H1 (cell line): ENCODE measurements around the gene GPR157. TPM values are rescaled to one million over a fixed set of nuclear protein-coding genes. Genes with fewer than 3 reads are reported as not detected.

Experiments
- CTCF ChIA-PET: fragments of 300-600 bp; sonication (Branson Sonifier 250); formaldehyde crosslinking; loops from one replicate; lab custom pipeline; 2021; ENCODE audit not compliant: partially characterized antibody; lab: Charles Lee
- POLR2A ChIA-PET: fragments of 300-600 bp; sonication (Branson Sonifier 250); formaldehyde crosslinking; loops from one replicate; lab custom pipeline; 2021; ENCODE audit warnings: inconsistent platforms; ENCODE audit not compliant: partially characterized antibody; lab: Charles Lee
- DNase-seq, 2 experiments: peaks; one replicate each; pipeline versions ENCODE4 v3.0.0 to v3.0.0-alpha.2; 2010 to 2022; ENCODE audit warnings: low spot score in 2 of 2, low read depth in 1 of 2, mixed read lengths in 1 of 2
- FAIRE-seq: peaks from 2 replicates; lab custom pipeline; 2011; peaks lifted over from hg19 to GRCh38; lab: Jason Lieb, UNC
- H2AFZ ChIP-seq: 2 replicates; pipeline ENCODE4 v1.8.1; 2012; ENCODE audit warnings: low read length, inconsistent platforms
- H2AK5ac ChIP-seq: 2 replicates; pipeline ENCODE4 v1.6.1; 2013; ENCODE audit warnings: low read depth, low read length
- H2BK120ac ChIP-seq: replicated peaks from 2 replicates; pipeline ENCODE3; 2013; ENCODE audit warnings: low read depth, low read length, inconsistent platforms
- H2BK12ac ChIP-seq: 2 replicates; pipeline ENCODE4 v1.6.1; 2013; ENCODE audit warnings: low read depth, low read length
- H2BK15ac ChIP-seq: 2 replicates; pipeline ENCODE4 v1.6.1; 2013; ENCODE audit warnings: low read length
- H2BK20ac ChIP-seq: 2 replicates; pipeline ENCODE4 v1.6.1; 2013; ENCODE audit warnings: low read length
- H2BK5ac ChIP-seq: 2 replicates; pipeline ENCODE4 v1.6.1; 2013; ENCODE audit warnings: low read depth, low read length
- H3K14ac ChIP-seq: 2 replicates; pipeline ENCODE4 v1.6.1; 2013; ENCODE audit warnings: inconsistent platforms; ENCODE audit not compliant: insufficient read length
- H3K18ac ChIP-seq: 2 replicates; pipeline ENCODE4 v1.6.1; 2013; ENCODE audit warnings: low read length; ENCODE audit errors: extremely low read depth
- H3K23ac ChIP-seq: 2 replicates; pipeline ENCODE4 v1.6.1; 2013; ENCODE audit warnings: inconsistent platforms; ENCODE audit not compliant: insufficient read length
- H3K23me2 ChIP-seq: 2 replicates; pipeline ENCODE4 v1.6.1; 2013; ENCODE audit warnings: low read depth, low read length
- H3K27ac ChIP-seq: 2 replicates; pipeline ENCODE4 v1.6.1; 2011; ENCODE audit warnings: low read depth, low read length, inconsistent platforms
- H3K27me3 ChIP-seq, 4 experiments: replicated peaks in 1 of 4; 1 replicate in 1 of 4; 2 replicates in 3 of 4; pipeline versions ENCODE4 v1.6.1 to v1.8.1; 2011 to 2013; ENCODE audit warnings: low read length in 3 of 4, mild to moderate bottlenecking in 3 of 4, inconsistent platforms in 2 of 4, mixed read lengths in 2 of 4, moderate library complexity in 1 of 4; ENCODE audit not compliant: control insufficient read depth in 3 of 4, insufficient read depth in 3 of 4; ENCODE audit errors: extremely low read depth in 1 of 4
- H3K36me3 ChIP-seq, 4 experiments: 2 replicates each; pipeline versions ENCODE4 v1.6.1 to v1.8.1; 2011 to 2013; ENCODE audit warnings: mild to moderate bottlenecking in 4 of 4, low read length in 3 of 4, moderate library complexity in 2 of 4, control low read depth in 1 of 4, inconsistent platforms in 1 of 4; ENCODE audit not compliant: insufficient read depth in 4 of 4, control insufficient read depth in 2 of 4
- H3K4ac ChIP-seq: replicated peaks from 2 replicates; pipeline ENCODE3; 2013; ENCODE audit warnings: low read length, low read depth, mixed read lengths, inconsistent platforms; ENCODE audit not compliant: insufficient read length
- H3K4me1 ChIP-seq, 4 experiments: replicated peaks in 1 of 4; 1 replicate in 1 of 4; 2 replicates in 3 of 4; pipeline versions ENCODE4 v1.6.1 to v1.8.1; 2011 to 2013; ENCODE audit warnings: low read length in 3 of 4, inconsistent platforms in 2 of 4, mixed read lengths in 1 of 4; ENCODE audit not compliant: insufficient read depth in 4 of 4, control insufficient read depth in 3 of 4
- H3K4me2 ChIP-seq, 2 experiments: 2 replicates each; pipeline versions ENCODE4 v1.6.1 to v1.8.1; 2011 to 2013; ENCODE audit warnings: low read depth in 2 of 2, low read length in 2 of 2, control low read depth in 1 of 2, inconsistent platforms in 1 of 2, mild to moderate bottlenecking in 1 of 2; ENCODE audit not compliant: insufficient read depth in 1 of 2
- H3K4me3 ChIP-seq, 4 experiments: fragments of 200-600, 300-600 bp in 1 of 4; sonication (generic), shearing (Covaris generic), sonication (Bioruptor Twin) in 1 of 4; 2 replicates each; pipeline versions ENCODE4 v1.5.1 to v1.8.1; 2011 to 2016; ENCODE audit warnings: low read length in 4 of 4, low read depth in 3 of 4, control low read depth in 2 of 4, inconsistent platforms in 2 of 4, mild to moderate bottlenecking in 2 of 4, mixed read lengths in 1 of 4, moderate library complexity in 1 of 4; ENCODE audit not compliant: insufficient read depth in 2 of 4; ENCODE audit errors: extremely low read depth in 1 of 4
- H3K56ac ChIP-seq: replicated peaks from 2 replicates; pipeline ENCODE3; 2013; ENCODE audit warnings: low read depth, mild to moderate bottlenecking, mixed read lengths, low read length, inconsistent platforms; ENCODE audit not compliant: insufficient read length
- H3K79me1 ChIP-seq: 2 replicates; pipeline ENCODE4 v1.6.1; 2013; ENCODE audit warnings: low read depth, low read length, control low read depth
- H3K79me2 ChIP-seq, 2 experiments: 2 replicates each; pipeline versions ENCODE4 v1.6.1 to v1.8.1; 2012 to 2013; ENCODE audit warnings: low read length in 2 of 2, mild to moderate bottlenecking in 2 of 2, inconsistent platforms in 1 of 2; ENCODE audit not compliant: insufficient read depth in 2 of 2, control insufficient read depth in 1 of 2
- H3K9ac ChIP-seq, 4 experiments: replicated peaks in 1 of 4; 1 replicate in 1 of 4; 2 replicates in 3 of 4; pipeline versions ENCODE4 v1.6.1 to v1.8.1; 2011 to 2013; ENCODE audit warnings: low read depth in 3 of 4, low read length in 3 of 4, control low read depth in 2 of 4, mild to moderate bottlenecking in 2 of 4, moderate library complexity in 2 of 4, inconsistent platforms in 1 of 4; ENCODE audit errors: extremely low read depth in 1 of 4
- H3K9me3 ChIP-seq, 2 experiments: 2 replicates each; pipeline versions ENCODE4 v1.6.1 to v1.8.1; 2012 to 2013; ENCODE audit warnings: mild to moderate bottlenecking in 2 of 2, moderate library complexity in 2 of 2, control low read depth in 1 of 2, inconsistent platforms in 1 of 2, low read depth in 1 of 2, low read length in 1 of 2, mixed read lengths in 1 of 2; ENCODE audit not compliant: insufficient read depth in 2 of 2
- H4K20me1 ChIP-seq, 2 experiments: replicated peaks in 1 of 2; 2 replicates each; pipeline versions ENCODE3 to v1.8.1; 2011 to 2013; ENCODE audit warnings: inconsistent platforms in 2 of 2, low read length in 2 of 2, mild to moderate bottlenecking in 1 of 2; ENCODE audit not compliant: insufficient read depth in 2 of 2, control insufficient read depth in 1 of 2
- H4K5ac ChIP-seq: 2 replicates; pipeline ENCODE4 v1.6.1; 2013; ENCODE audit warnings: low read length, low read depth, mixed read lengths, inconsistent platforms; ENCODE audit not compliant: insufficient read length
- H4K8ac ChIP-seq: 2 replicates; pipeline ENCODE4 v1.8.0; 2013; ENCODE audit warnings: mild to moderate bottlenecking, moderate library complexity, low read length, inconsistent platforms; ENCODE audit not compliant: insufficient read depth; ENCODE audit errors: extremely low read depth
- H4K91ac ChIP-seq: replicated peaks from 2 replicates; pipeline ENCODE3; 2013; ENCODE audit warnings: low read length, mixed read lengths, inconsistent platforms; ENCODE audit not compliant: insufficient read length
- CBX8 ChIP-seq: fragments of 300-800, 300-1000 bp; sonication (generic); IDR thresholded peaks from 2 replicates; pipeline ENCODE4 v1.7.1; 2016; ENCODE audit warnings: low read depth, low read length, borderline replicate concordance
- CHD2 ChIP-seq: IDR thresholded peaks from 2 replicates; pipeline ENCODE4 v1.6.1; 2012; ENCODE audit warnings: low read length, improper control_type of control experiment
- MAFK ChIP-seq: IDR thresholded peaks from 2 replicates; pipeline ENCODE4 v1.6.1; 2012; ENCODE audit warnings: low read depth, mild to moderate bottlenecking, improper control_type of control experiment, low read length
- POLR2A ChIP-seq, 2 experiments: IDR thresholded peaks; 1 replicate in 1 of 2; 2 replicates in 1 of 2; pipeline ENCODE4 v1.6.1; 2011; ENCODE audit warnings: low read depth in 2 of 2, low read length in 2 of 2, mild to moderate bottlenecking in 2 of 2; ENCODE audit errors: control extremely low read depth in 1 of 2
- POU5F1 ChIP-seq: IDR thresholded peaks from 2 replicates; pipeline ENCODE4 v1.6.1; 2011; ENCODE audit warnings: low read depth, mild to moderate bottlenecking, low read length, moderate library complexity
- RXRA ChIP-seq: IDR thresholded peaks from 2 replicates; pipeline ENCODE4 v1.6.1; 2011; ENCODE audit warnings: low read depth, mild to moderate bottlenecking, low read length, moderate library complexity; ENCODE audit not compliant: insufficient read depth
- SIN3A ChIP-seq, 2 experiments: IDR thresholded peaks in 1 of 2; conservative IDR thresholded peaks in 1 of 2; 2 replicates each; pipeline ENCODE4 v1.6.1; 2011 to 2012; ENCODE audit warnings: low read length in 2 of 2, improper control_type of control experiment in 1 of 2, low read depth in 1 of 2, mild to moderate bottlenecking in 1 of 2
- SIX5 ChIP-seq: IDR thresholded peaks from 2 replicates; pipeline ENCODE4 v1.6.1; 2011; ENCODE audit warnings: mild to moderate bottlenecking, low read depth, low read length
- TAF1 ChIP-seq: IDR thresholded peaks from 2 replicates; pipeline ENCODE4 v1.6.1; 2011; ENCODE audit warnings: mild to moderate bottlenecking, low read depth, low read length
- WGBS, 2 experiments: shearing (Covaris generic) in 1 of 2; methylation state at CpG; one replicate each; pipeline versions ENCODE4 v1.1.6 to v1.1.7; 2013 to 2015; ENCODE audit warnings: low lambda C conversion rate in 2 of 2, mixed read lengths in 2 of 2, inconsistent platforms in 1 of 2, low coverage in 1 of 2, missing lambda C conversion rate in 1 of 2; ENCODE audit not compliant: insufficient replicate concordance in 2 of 2, insufficient coverage in 1 of 2, insufficient read length in 1 of 2; ENCODE audit errors: extremely low coverage in 1 of 2, missing lambda C conversion rate in 1 of 2; 5-methylcytosine and 5-hydroxymethylcytosine counted together
- polyA plus RNA-seq, 7 experiments: library from polyadenylated mRNA; depleted of rRNA in 3 of 7; stranded (reverse) in 5 of 7; unstranded in 2 of 7; fragments of >200 nt in 5 of 7; fragments of 200-250 nt in 2 of 7; gene quantifications; 1 replicate in 5 of 7; 2 replicates in 1 of 7; 4 replicates in 1 of 7; pipeline versions ENCODE4 v1.2.1 to v1.2.3, GENCODE V29; 2011 to 2013; ENCODE audit warnings: missing spikeins in 2 of 7, mixed read lengths in 2 of 7
- total RNA-seq: library from RNA; stranded (reverse); fragmentation: NEBNext Ultra II Directional; extraction: Animal tissue kit (Norgen Biotek cat#: 25700); gene quantifications from 2 replicates; pipeline ENCODE4 v1.2.1, GENCODE V29; 2021
- TF ChIP-seq, protein P1 (sequence below): IDR thresholded peaks from 2 replicates; pipeline ENCODE4 v1.6.1; 2012; ENCODE audit warnings: inconsistent platforms
- TF ChIP-seq, protein P2 (sequence below): IDR thresholded peaks from 2 replicates; pipeline ENCODE4 v1.6.1; 2011; ENCODE audit warnings: low read length, improper control_type of control experiment

The GPR157 gene
- total and polyA plus RNA-seq, 2 of the 8 experiments (the other 6 are each of a cell fraction or from before 2014, with no cell fraction given) = 1.0 to 11.0 TPM

DNA sequence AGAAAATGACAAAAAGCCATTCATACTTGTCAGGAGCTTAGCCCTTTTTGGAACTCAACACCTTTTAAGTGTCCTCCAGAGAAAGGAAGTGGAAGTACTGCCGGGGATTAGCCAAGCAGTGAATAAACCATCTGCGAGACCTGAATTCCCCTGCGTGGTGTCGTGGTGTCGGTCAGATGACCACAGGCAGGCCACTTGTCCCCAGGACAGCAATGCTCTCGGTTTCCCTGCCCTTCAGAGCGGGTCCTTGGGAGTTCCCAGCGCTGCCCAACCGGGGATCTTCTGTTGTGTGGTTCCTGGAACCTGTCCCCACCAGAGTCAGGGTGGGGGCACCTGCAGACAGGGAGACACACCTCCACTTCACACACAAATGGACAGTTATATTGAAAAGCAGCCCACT, 9.2 kb downstream of the GPR157 start:
- no peaks in the 10 kb centered on the region for H3K79me1 ChIP-seq
- no peak overlapping the region for H3K14ac ChIP-seq
- no peak overlapping the region for H4K91ac ChIP-seq
- ChIA-PET POLR2A (no interaction called here), CTCF (interaction anchor here (0.6 to 3.5 kb wide), 7 partner anchors 8 to 336 kb away, joined by 3 to 21 read pairs (median 5); no protein-coding TSS in a partner anchor)
- peaks cover 0 to 2% of the 10 kb centered on the region in 2 experiments for H4K20me1 ChIP-seq
- no peak overlapping the region for H3K4me3 ChIP-seq
- no peaks in the 10 kb centered on the region for H3K9me3 ChIP-seq
- no peaks in the 10 kb centered on the region for H3K36me3 ChIP-seq
- H3K4me1 ChIP-seq = 0 out of 7 replicates have a peak, but pooled peaks cover 0 to 2% (median 0%) of the 10 kb centered on the region in 4 experiments
- no peaks in the 10 kb centered on the region for H3K23me2 ChIP-seq
- H2BK120ac ChIP-seq = no peak overlapping the region
- H3K4me2 ChIP-seq = no peak overlapping the region
- no peak overlapping the region for H3K4ac ChIP-seq
- FAIRE-seq (no peak), DNase-seq (no peak)
- H3K27me3 ChIP-seq = no peaks in the 10 kb centered on the region
- H4K8ac ChIP-seq = no peak overlapping the region; the same call in 1 of the 2 replicates
- no peak overlapping the region for H4K5ac ChIP-seq
- H2AK5ac ChIP-seq = no peak overlapping the region
- H2BK12ac ChIP-seq = no peak overlapping the region
- no peak overlapping the region for H2BK20ac ChIP-seq
- H3K79me2 ChIP-seq = no peaks in the 10 kb centered on the region
- no peak overlapping the region for H3K18ac ChIP-seq
- no peak overlapping the region for H2AFZ ChIP-seq
- 86% methylated on average over 9 of the region's 9 CpGs; no CpG with 5 or more reads in 1 of the 2 experiments for WGBS, 2 experiments
- H2BK15ac ChIP-seq = 0 out of 2 replicates have a peak overlapping the region, but pooled peaks have one; percentile 8
- H3K23ac ChIP-seq = no peak overlapping the region
- H3K9ac ChIP-seq = no peak overlapping the region
- H3K27ac ChIP-seq = no peak overlapping the region
- no peak overlapping the region for H3K56ac ChIP-seq
- no peak overlapping the region for H2BK5ac ChIP-seq
- TF ChIP-seq SIX5 = no peak
- no peak for TF ChIP-seq MAFK
- no peak for TF ChIP-seq CHD2
- TF ChIP-seq CBX8 = no peak
- no peak for TF ChIP-seq POU5F1
- TF ChIP-seq SIN3A (conservative IDR thresholded peaks at IDR 0.05 in 1 of 2, IDR thresholded peaks at IDR 0.05 in 1 of 2; ENCODE audit: low read depth in 1 of 2, low read length in 2 of 2) = no peak
- TF ChIP-seq POLR2A (IDR thresholded peaks at IDR 0.05; ENCODE audit: control extremely low read depth in 1 of 2, low read depth in 2 of 2, low read length in 2 of 2) = no peak
- TF ChIP-seq RXRA = no peak
- TF ChIP-seq, protein P1, sequence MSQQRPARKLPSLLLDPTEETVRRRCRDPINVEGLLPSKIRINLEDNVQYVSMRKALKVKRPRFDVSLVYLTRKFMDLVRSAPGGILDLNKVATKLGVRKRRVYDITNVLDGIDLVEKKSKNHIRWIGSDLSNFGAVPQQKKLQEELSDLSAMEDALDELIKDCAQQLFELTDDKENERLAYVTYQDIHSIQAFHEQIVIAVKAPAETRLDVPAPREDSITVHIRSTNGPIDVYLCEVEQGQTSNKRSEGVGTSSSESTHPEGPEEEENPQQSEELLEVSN = no peak
- TF ChIP-seq TAF1 = no peak
- TF ChIP-seq, protein P2, sequence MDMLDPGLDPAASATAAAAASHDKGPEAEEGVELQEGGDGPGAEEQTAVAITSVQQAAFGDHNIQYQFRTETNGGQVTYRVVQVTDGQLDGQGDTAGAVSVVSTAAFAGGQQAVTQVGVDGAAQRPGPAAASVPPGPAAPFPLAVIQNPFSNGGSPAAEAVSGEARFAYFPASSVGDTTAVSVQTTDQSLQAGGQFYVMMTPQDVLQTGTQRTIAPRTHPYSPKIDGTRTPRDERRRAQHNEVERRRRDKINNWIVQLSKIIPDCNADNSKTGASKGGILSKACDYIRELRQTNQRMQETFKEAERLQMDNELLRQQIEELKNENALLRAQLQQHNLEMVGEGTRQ = no peak
